Epithelial cell of prostate (primary cell): ENCODE measurements around the gene TCN2.
"Not testable (repeated sequence)": the region's sequence is repeated elsewhere in the genome, so short reads cannot be mapped to it uniquely, and the experiment has no call there.

ENCODE experiments used
- DNase-seq: peaks from one replicate; pipeline ENCODE4 v3.0.0-alpha.2; 2011; ENCODE audit warnings: low read depth, low spot score
- H3K27ac ChIP-seq: fragments of 450-650 bp; 2 replicates; pipeline ENCODE4 v1.5.1; 2017; ENCODE audit warnings: mild to moderate bottlenecking

The TCN2 gene

DNA sequence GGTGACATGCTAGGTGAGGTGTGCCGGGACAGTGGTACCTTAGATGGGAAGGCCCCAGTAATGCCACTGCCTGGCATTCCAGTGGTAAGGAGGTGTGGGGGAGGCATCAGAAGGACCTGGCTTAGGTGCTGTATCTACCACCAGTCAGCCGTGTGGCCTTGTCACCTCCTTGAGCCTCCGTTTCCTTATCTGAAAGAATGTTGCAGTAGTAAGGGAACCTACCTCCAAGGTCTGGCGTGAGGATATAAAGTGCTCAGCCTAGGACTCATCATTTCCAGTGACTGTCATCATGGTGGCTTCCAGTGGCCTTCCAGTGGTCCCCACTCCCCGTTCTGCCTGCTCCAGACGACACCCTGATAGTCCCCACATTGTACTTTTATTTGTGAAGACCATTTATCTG is 67.5 kb downstream of the TCN2 start:
- H3K27ac ChIP-seq = no peak overlapping the region
- no peak for DNase-seq

- DNase-seq = no peak
- no peak overlapping the region for H3K27ac ChIP-seq
These were observed 68.5 kb downstream of the TCN2 start for GRCh38 chr22:30675436-30675835.

GRCh38 chr22:30676565-30676964 is 69.6 kb downstream of the TCN2 start:
- DNase-seq, H3K27ac ChIP-seq: not testable (repeated sequence)
